Measurements from ENCODE around the gene AQP2. TPM values are rescaled to one million over a fixed set of nuclear protein-coding genes. Genes with fewer than 3 reads are reported as not detected.

The AQP2 gene
- total RNA-seq, 1 donor from 2014 or later, result not detected

DNA sequence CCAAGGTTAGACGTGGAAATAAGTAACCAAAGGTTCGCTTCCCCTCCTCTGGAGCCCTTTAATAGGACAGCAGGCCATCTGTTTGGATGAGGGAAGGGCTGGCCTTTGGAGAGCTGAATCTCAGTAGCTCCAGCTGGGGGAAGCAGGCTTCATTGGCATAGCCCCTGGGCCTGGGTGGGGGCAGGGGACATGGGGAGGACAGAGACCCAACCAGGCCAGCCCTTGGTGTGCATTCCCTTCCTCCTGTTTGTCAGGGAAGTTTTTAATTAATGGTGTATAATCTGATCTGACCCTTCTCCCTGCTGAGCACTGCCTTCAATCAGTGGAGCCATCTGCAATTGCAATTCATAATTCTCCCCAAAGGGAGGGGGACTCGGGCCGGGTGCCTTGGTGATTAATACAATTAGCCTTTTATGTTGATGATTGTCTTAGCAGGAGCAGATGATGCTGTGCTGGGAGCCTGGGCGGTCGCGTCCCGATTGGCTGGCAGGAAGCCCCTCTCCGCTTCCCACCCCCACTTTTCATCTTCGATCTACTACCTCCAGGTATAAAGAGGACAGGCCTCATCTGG, 28.6 kb downstream of the AQP2 start:
- no peak for TF ChIP-seq CTCF (IDR thresholded peaks at IDR 0.05)
- Mint-ChIP-seq H3K4me3 (ENCODE audit: unreplicated experiment) (no peak overlapping the region), H3K4me1 (ENCODE audit: unreplicated experiment) (peaks cover 8% of the 10 kb centered on the region), H3K36me3 (ENCODE audit: unreplicated experiment) (peaks cover 2% of the 10 kb centered on the region), H3K27me3 (ENCODE audit: unreplicated experiment) (no peaks in the 10 kb centered on the region), H3K27ac (ENCODE audit: unreplicated experiment) (no peak overlapping the region), H3K9me3 (ENCODE audit: unreplicated experiment) (no peaks in the 10 kb centered on the region)
- DNase-seq (ENCODE audit: extremely low spot score, unreplicated experiment), result no peak

DNA sequence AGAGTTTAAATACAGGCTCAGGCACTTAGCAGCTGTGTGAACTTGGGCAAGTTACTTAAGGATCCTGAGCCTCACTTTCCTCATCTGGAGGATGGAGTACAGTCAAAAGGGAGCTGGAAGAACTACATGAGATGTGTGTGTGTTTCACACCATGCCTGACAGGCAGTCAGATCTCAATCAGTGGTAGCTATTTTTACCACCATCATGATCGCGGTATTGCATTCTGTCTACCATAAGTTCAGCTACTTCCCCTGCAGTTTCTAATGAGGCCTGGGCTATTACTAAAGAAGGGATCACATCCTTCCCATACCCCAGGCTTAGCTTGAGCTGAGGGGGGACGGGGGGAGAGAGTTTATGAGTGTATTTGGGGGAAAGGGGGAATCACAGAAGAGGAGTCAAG, 29.3 kb downstream of the AQP2 start:
- DNase-seq (ENCODE audit: extremely low spot score, unreplicated experiment), result no peak
- no peak for TF ChIP-seq CTCF (IDR thresholded peaks at IDR 0.05)
- Mint-ChIP-seq H3K36me3 (ENCODE audit: unreplicated experiment) (peaks cover 2% of the 10 kb centered on the region), H3K4me1 (ENCODE audit: unreplicated experiment) (peaks cover 15% of the 10 kb centered on the region), H3K27me3 (ENCODE audit: unreplicated experiment) (no peaks in the 10 kb centered on the region), H3K9me3 (ENCODE audit: unreplicated experiment) (no peaks in the 10 kb centered on the region), H3K27ac (ENCODE audit: unreplicated experiment) (no peak overlapping the region), H3K4me3 (ENCODE audit: unreplicated experiment) (no peak overlapping the region)

GRCh38 chr12:49980501-49981349, 30.2 kb downstream of the AQP2 start:
- no peak for DNase-seq (ENCODE audit: extremely low spot score, unreplicated experiment)
- Mint-ChIP-seq H3K27me3 (ENCODE audit: unreplicated experiment) (no peaks in the 10 kb centered on the region), H3K4me3 (ENCODE audit: unreplicated experiment) (no peak overlapping the region), H3K4me1 (ENCODE audit: unreplicated experiment) (peaks cover 17% of the 10 kb centered on the region), H3K27ac (ENCODE audit: unreplicated experiment) (no peak overlapping the region), H3K36me3 (ENCODE audit: unreplicated experiment) (peaks cover 2% of the 10 kb centered on the region), H3K9me3 (ENCODE audit: unreplicated experiment) (no peaks in the 10 kb centered on the region)
- no peak for TF ChIP-seq CTCF (IDR thresholded peaks at IDR 0.05)

GRCh38 chr12:49982246-49983087, 31.9 kb downstream of the AQP2 start:
- Mint-ChIP-seq H3K36me3 (ENCODE audit: unreplicated experiment) (no peaks in the 10 kb centered on the region), H3K27ac (ENCODE audit: unreplicated experiment) (no peak overlapping the region), H3K27me3 (ENCODE audit: unreplicated experiment) (no peaks in the 10 kb centered on the region), H3K4me3 (ENCODE audit: unreplicated experiment) (no peak overlapping the region), H3K4me1 (ENCODE audit: unreplicated experiment) (peaks cover 17% of the 10 kb centered on the region), H3K9me3 (ENCODE audit: unreplicated experiment) (no peaks in the 10 kb centered on the region)
- no peak for TF ChIP-seq CTCF (IDR thresholded peaks at IDR 0.05)
- no peak for DNase-seq (ENCODE audit: extremely low spot score, unreplicated experiment)

Data from osteocyte (in vitro differentiated cells).